ENCODE data around the gene CALN1. TPM values are rescaled to one million over a fixed set of nuclear protein-coding genes. Genes with fewer than 3 reads are reported as not detected.
A peak's percentile ranks its signal among the peaks of the same experiment; 100 is the strongest.

CALN1 gene
- polyA plus RNA-seq, 1 donor from 2014 or later, result 7.8 TPM

- Histone ChIP-seq H3K27me3 (ENCODE audit: insufficient read depth, low read depth, low read length) (peaks cover 3% of the 10 kb centered on the region), H3K9ac (ENCODE audit: low read length) (no peak overlapping the region), H4K20me1 (ENCODE audit: insufficient read depth) (no peaks in the 10 kb centered on the region), H3K27ac (ENCODE audit: low read length) (no peak overlapping the region), H3K9me3 (ENCODE audit: low read length) (no peaks in the 10 kb centered on the region), H3K9me2 (ENCODE audit: insufficient read depth, low read length) (no peaks in the 10 kb centered on the region), H2AFZ (ENCODE audit: low read depth, low read length) (no peak overlapping the region), H3K4me3 (ENCODE audit: low read length) (no peak overlapping the region), H3K4me2 (ENCODE audit: low read length) (no peak overlapping the region), H3F3A (ENCODE audit: insufficient read depth, low read length, poor library complexity, severe bottlenecking) (no peaks in the 10 kb centered on the region), H3K36me3 (ENCODE audit: insufficient read depth, low read length) (no peaks in the 10 kb centered on the region), H3K79me2 (replicated peaks; ENCODE audit: insufficient read depth, low read length) (no peaks in the 10 kb centered on the region)
- TF ChIP-seq CTCF (IDR thresholded peaks at IDR 0.05; ENCODE audit: poor library complexity, severe bottlenecking), result no peak
- TF ChIP-seq RAD21 (conservative IDR thresholded peaks at IDR 0.05), result no peak
- TF ChIP-seq EP300 (conservative IDR thresholded peaks at IDR 0.05; ENCODE audit: poor library complexity, severe bottlenecking), result no peak
- peak; percentile 43 for TF ChIP-seq SMC3 (conservative IDR thresholded peaks at IDR 0.05; ENCODE audit: poor library complexity)
Observed at GRCh38 chr7:71746006-71746405, 666.1 kb downstream of the CALN1 start.

- Histone ChIP-seq H3K4me3 (ENCODE audit: low read length) (no peak overlapping the region), H3K27me3 (ENCODE audit: insufficient read depth, low read depth, low read length) (peaks cover 7% of the 10 kb centered on the region), H3F3A (ENCODE audit: insufficient read depth, low read length, poor library complexity, severe bottlenecking) (no peaks in the 10 kb centered on the region), H3K9ac (ENCODE audit: low read length) (no peak overlapping the region), H3K4me2 (ENCODE audit: low read length) (no peak overlapping the region), H3K36me3 (ENCODE audit: insufficient read depth, low read length) (no peaks in the 10 kb centered on the region), H3K9me2 (ENCODE audit: insufficient read depth, low read length) (no peaks in the 10 kb centered on the region), H3K27ac (ENCODE audit: low read length) (no peak overlapping the region), H2AFZ (ENCODE audit: low read depth, low read length) (no peak overlapping the region), H3K9me3 (ENCODE audit: low read length) (no peaks in the 10 kb centered on the region), H3K79me2 (replicated peaks; ENCODE audit: insufficient read depth, low read length) (no peaks in the 10 kb centered on the region), H4K20me1 (ENCODE audit: insufficient read depth) (no peaks in the 10 kb centered on the region)
- no peak for TF ChIP-seq RAD21 (conservative IDR thresholded peaks at IDR 0.05)
- TF ChIP-seq EZH2 (IDR thresholded peaks at IDR 0.05; ENCODE audit: borderline replicate concordance, insufficient read depth, low read length, poor library complexity, severe bottlenecking), result no peak
- no peak for TF ChIP-seq SMC3 (conservative IDR thresholded peaks at IDR 0.05; ENCODE audit: poor library complexity)
- TF ChIP-seq REST (IDR thresholded peaks at IDR 0.05; ENCODE audit: borderline replicate concordance), result no peak
- TF ChIP-seq MXI1 (conservative IDR thresholded peaks at IDR 0.05; ENCODE audit: poor library complexity, severe bottlenecking), result no peak
- TF ChIP-seq POLR2AphosphoS5 (IDR thresholded peaks at IDR 0.05), result no peak
Observed at GRCh38 chr7:71740174-71740560, 672.0 kb downstream of the CALN1 start.

Measured in neural cell (in vitro differentiated cells).